SU-DHL-6 (cell line): Measurements from ENCODE around the gene SF1.

Experiments
- H2AFZ ChIP-seq: fragments of 200-600 bp; sonication (generic); 2 replicates; pipeline ENCODE4 v1.6.1; 2014; ENCODE audit warnings: low read depth, mild to moderate bottlenecking, moderate library complexity, mixed read lengths, antibody characterized with exemption, low read length; ENCODE audit not compliant: severe bottlenecking
- H3F3A ChIP-seq: fragments of 200-600 bp; shearing (Covaris generic); 2 replicates; pipeline ENCODE4 v1.6.0; 2016; ENCODE audit warnings: antibody characterized with exemption, mild to moderate bottlenecking; ENCODE audit not compliant: insufficient read depth
- H3K27ac ChIP-seq: fragments of 200-600 bp; sonication (generic); 2 replicates; pipeline ENCODE4 v1.5.1; 2016; ENCODE audit warnings: low read depth, mild to moderate bottlenecking, low read length, moderate library complexity, mixed read lengths
- H3K27me3 ChIP-seq: fragments of 200-600 bp; sonication (generic), shearing (Covaris generic); 2 replicates; pipeline ENCODE4 v1.6.0; 2014; ENCODE audit warnings: mild to moderate bottlenecking, low read length
- H3K36me3 ChIP-seq: fragments of 200-600 bp; sonication (generic); 2 replicates; pipeline ENCODE4 v1.6.1; 2014; ENCODE audit warnings: mild to moderate bottlenecking, low read length, mixed read lengths
- H3K4me2 ChIP-seq: fragments of 300-600, 200-600 bp; shearing (Covaris generic), sonication (generic); 2 replicates; pipeline ENCODE4 v1.6.0; 2014; ENCODE audit warnings: low read length, low read depth, mild to moderate bottlenecking; ENCODE audit not compliant: poor library complexity, severe bottlenecking
- H3K4me3 ChIP-seq: fragments of 200-600 bp; sonication (generic); 2 replicates; pipeline ENCODE4 v1.5.1; 2014; ENCODE audit warnings: antibody characterized with exemption, low read length, mild to moderate bottlenecking, mixed read lengths; ENCODE audit not compliant: insufficient read depth, poor library complexity, severe bottlenecking
- H3K79me2 ChIP-seq: fragments of 200-600 bp; sonication (generic); 2 replicates; pipeline ENCODE4 v1.6.1; 2014; ENCODE audit warnings: mild to moderate bottlenecking, low read length, moderate library complexity; ENCODE audit not compliant: insufficient read depth
- H3K9ac ChIP-seq: fragments of 200-600 bp; sonication (generic); 2 replicates; pipeline ENCODE4 v1.7.0; 2014; ENCODE audit warnings: mild to moderate bottlenecking, low read length
- H3K9me2 ChIP-seq: fragments of 200-600 bp; sonication (generic); replicated peaks from 2 replicates; pipeline ENCODE4 v1.6.1; 2014; ENCODE audit warnings: low read length; ENCODE audit not compliant: insufficient read depth
- H3K9me3 ChIP-seq: fragments of 200-600 bp; sonication (generic); 2 replicates; pipeline ENCODE4 v1.6.1; 2014; ENCODE audit warnings: low read length, mixed read lengths; ENCODE audit not compliant: insufficient read depth
- H4K20me1 ChIP-seq: fragments of 200-600 bp; sonication (generic); 2 replicates; pipeline ENCODE4 v1.6.1; 2014; ENCODE audit warnings: low read depth, mild to moderate bottlenecking, antibody characterized with exemption, low read length, moderate library complexity, mixed read lengths
- CTCF ChIP-seq: fragments of 200-600 bp; sonication (generic); IDR thresholded peaks from one replicate; pipeline ENCODE4 v1.5.1; 2017; ENCODE audit warnings: antibody characterized with exemption, mild to moderate bottlenecking, low read length, moderate library complexity; ENCODE audit not compliant: insufficient read depth, poor library complexity, severe bottlenecking
- EZH2phosphoT487 ChIP-seq: fragments of 200-600 bp; sonication (generic), shearing (Covaris generic); conservative IDR thresholded peaks from 2 replicates; pipeline ENCODE4 v1.6.1; 2018; ENCODE audit warnings: mild to moderate bottlenecking, antibody characterized with exemption, low read length, moderate library complexity, mixed read lengths

Gene SF1

DNA sequence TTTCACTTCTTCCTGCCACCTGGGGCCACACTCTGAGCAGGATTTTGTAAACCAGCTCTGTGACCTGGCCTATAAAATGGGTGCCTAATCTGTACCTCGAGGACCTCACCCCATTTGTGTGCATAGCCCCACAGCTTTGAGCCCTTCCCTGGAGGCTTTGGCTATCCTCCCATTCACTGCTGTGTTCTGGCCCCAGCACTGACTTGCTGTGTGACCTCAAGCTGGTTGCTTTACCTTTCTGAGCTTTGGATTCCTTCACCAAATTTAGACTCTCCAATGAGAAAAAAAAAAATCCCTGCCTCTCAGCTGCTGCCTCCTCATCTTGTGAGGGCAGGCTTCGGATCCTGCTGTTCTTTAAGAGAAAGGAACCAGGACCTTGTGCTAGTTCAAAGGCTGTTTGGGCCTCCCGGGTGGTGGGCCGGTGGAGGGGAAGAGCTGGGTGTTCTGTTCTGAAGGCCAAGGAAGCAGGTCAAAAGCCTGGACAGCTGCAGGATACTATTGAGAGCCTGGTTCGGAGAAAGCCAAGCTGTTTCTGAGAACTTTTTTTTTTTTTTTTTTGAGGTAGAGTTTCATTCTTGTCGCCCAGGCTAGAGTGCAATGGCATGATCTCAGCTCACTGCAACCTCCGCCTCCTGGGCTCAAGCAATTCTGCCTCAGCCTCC lies 17.5 kb downstream of the SF1 start:
- H3F3A ChIP-seq: peaks cover 43% of the 10 kb centered on the region
- H3K4me2 ChIP-seq: no peak overlapping the region
- H3K4me3 ChIP-seq: no peak overlapping the region
- H3K36me3 ChIP-seq: peaks cover 7% of the 10 kb centered on the region; the same call in 1 of the 2 replicates
- H4K20me1 ChIP-seq: no peaks in the 10 kb centered on the region; the same call in 1 of the 2 replicates
- no peak overlapping the region for H3K27ac ChIP-seq
- TF ChIP-seq CTCF: no peak
- TF ChIP-seq EZH2phosphoT487: no peak
- H3K9me2 ChIP-seq: no peaks in the 10 kb centered on the region
- no peak overlapping the region for H3K9ac ChIP-seq
- H3K9me3 ChIP-seq: no peaks in the 10 kb centered on the region
- H3K79me2 ChIP-seq: no peaks in the 10 kb centered on the region
- H2AFZ ChIP-seq: no peak overlapping the region
- no peaks in the 10 kb centered on the region for H3K27me3 ChIP-seq

DNA sequence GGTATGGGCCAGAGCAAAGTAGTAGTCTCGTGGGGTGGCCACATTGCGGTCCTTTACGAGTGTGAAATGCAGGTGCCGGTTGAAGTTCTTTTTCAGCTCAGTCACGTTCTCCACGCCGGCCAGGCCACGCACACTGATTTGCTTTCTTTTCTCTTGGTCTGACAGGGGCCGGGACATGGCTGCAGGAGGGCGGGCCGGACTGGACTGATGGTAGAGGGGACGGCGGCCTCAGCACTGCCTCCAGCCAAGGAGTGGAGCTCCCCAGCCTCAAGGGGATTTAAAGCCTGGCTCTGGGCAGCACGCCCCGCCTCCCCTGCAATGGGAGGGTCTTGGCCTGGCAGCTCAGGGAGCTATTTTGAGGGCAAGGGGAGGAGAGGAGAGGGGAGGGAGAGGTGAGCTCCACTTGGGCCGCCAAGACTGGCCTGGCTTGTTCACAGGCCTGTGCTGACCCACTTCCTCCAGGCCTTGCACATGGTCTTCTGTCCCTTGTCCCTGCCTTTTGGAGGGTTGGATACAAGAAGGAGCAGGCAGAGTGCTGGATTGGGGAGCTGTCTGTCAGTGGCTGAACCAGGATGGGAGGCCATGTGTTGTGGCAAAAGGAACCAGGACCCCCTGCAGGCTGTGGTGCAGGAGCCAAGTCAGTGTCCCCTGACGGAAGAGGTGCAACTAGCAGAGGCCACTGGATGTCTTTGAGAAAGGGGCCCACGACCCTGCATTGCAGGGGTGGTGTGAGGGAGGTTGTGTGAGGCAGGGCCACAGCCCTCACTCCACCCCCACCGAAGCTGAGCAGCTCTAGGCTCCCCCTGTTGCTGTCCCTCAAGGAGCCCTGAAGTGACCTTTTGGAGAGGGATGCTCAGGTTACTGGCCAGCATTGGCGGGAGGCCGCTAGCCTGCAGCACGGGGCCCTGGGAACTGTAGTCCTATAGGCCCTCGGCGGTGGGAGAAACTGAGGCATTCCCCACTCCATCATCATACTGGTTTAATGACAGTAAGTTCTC lies 18.3 kb downstream of the SF1 start, which contains the start of gene PYGM:
PYGM (minus strand) TSS at position 253 of the 998 bp plus-strand sequence; CDS start at position 177, 76 bp downstream.
- H3K27ac ChIP-seq: no peak within 1 kb of the TSS
- no peak within 1 kb of the TSS for H3K4me3 ChIP-seq

DNA sequence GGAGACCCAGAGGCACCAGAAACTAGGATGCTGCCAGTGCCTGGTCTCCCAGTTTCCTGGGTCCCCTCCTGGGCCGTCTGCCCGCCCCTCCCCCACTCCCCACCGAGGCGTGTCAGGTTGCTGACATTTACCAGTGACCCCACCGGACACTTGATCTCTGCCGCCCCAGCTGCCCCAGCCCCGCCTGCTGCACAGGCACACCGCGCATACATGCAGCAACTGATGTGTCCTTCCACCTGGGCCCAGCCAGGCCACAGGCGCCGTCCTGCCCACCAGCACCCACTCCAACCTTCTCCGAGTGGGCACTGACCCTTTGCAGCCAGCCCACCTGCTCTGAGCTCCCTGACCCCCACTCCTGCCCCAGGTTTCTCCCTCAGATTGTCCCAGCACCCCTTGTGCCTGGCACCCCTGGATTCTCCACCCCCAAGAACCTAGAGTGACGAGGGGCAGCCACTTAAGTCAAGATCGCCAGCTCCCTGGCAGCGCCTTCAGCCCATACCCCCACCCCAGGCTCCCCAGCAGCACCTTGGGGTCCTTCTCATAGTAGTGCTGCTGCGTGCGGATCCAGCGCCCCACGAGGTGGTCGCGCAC lies 19.1 kb downstream of the SF1 start:
- H4K20me1 ChIP-seq: no peaks in the 10 kb centered on the region; the same call in 1 of the 2 replicates
- no peaks in the 10 kb centered on the region for H3K36me3 ChIP-seq
- no peak overlapping the region for H3K9ac ChIP-seq
- no peak for TF ChIP-seq CTCF
- no peak for TF ChIP-seq EZH2phosphoT487
- H3K9me2 ChIP-seq: no peaks in the 10 kb centered on the region
- no peaks in the 10 kb centered on the region for H3K9me3 ChIP-seq
- H3K4me3 ChIP-seq: no peak overlapping the region
- no peak overlapping the region for H3K27ac ChIP-seq
- no peak overlapping the region for H2AFZ ChIP-seq
- H3K4me2 ChIP-seq: no peak overlapping the region
- H3F3A ChIP-seq: peaks cover 32% of the 10 kb centered on the region
- H3K79me2 ChIP-seq: no peaks in the 10 kb centered on the region
- no peaks in the 10 kb centered on the region for H3K27me3 ChIP-seq

More for the DNA sequence above, 18.3 kb downstream of the SF1 start, which contains the start of gene PYGM:
- H2AFZ ChIP-seq: no peak within 1 kb of the TSS
- H3K27me3 ChIP-seq: no peaks in the 10 kb centered on the region
- no peaks in the 10 kb centered on the region; the same call in 1 of the 2 replicates for H4K20me1 ChIP-seq
- peaks cover 39% of the 10 kb centered on the region for H3F3A ChIP-seq
- H3K9me3 ChIP-seq: no peaks in the 10 kb centered on the region
- H3K9me2 ChIP-seq: no peaks in the 10 kb centered on the region
- H3K4me2 ChIP-seq: no peak within 1 kb of the TSS
- H3K36me3 ChIP-seq: peaks cover 6% of the 10 kb centered on the region; the same call in 1 of the 2 replicates
- no peak for TF ChIP-seq CTCF
- TF ChIP-seq EZH2phosphoT487: no peak
- no peaks in the 10 kb centered on the region for H3K79me2 ChIP-seq
- no peak within 1 kb of the TSS for H3K9ac ChIP-seq
